Heart left ventricle (tissue), 16 donors: ENCODE measurements around the gene WRAP73. TPM values are rescaled to one million over a fixed set of nuclear protein-coding genes. Genes with fewer than 3 reads are reported as not detected.
A peak's percentile ranks its signal among the peaks of the same experiment; 100 is the strongest.

ENCODE experiments used
- ATAC-seq, 4 donors: fragments of 200-7000 bp; cut with Tn5 transposase; one replicate each; pipeline ENCODE4 v1.9.1; 2020 to 2022; ENCODE audit warnings: moderate library complexity in 4 of 4, mild to moderate bottlenecking in 3 of 4, moderate number of reproducible peaks in 1 of 4
- DNase-seq, 5 donors: peaks; one replicate each; pipeline ENCODE4 v3.0.0-alpha.2; 2020
- H3K27ac ChIP-seq, 12 donors: fragments of 200-600 bp; sonication (generic) in 4 of 12; one replicate each; pipeline versions ENCODE4 v1.5.0 to v1.8.0; 2016 to 2022; ENCODE audit warnings: mild to moderate bottlenecking in 2 of 12
- H3K27me3 ChIP-seq, 9 donors: fragments of 200-600 bp; sonication (generic) in 2 of 9; one replicate each; pipeline versions ENCODE4 v1.5.1 to v1.8.0; 2016 to 2022; ENCODE audit warnings: mild to moderate bottlenecking in 3 of 9
- H3K36me3 ChIP-seq, 9 donors: fragments of 200-600 bp; sonication (generic) in 2 of 9; one replicate each; pipeline versions ENCODE4 v1.5.0 to v1.8.0; 2018 to 2022; ENCODE audit warnings: mild to moderate bottlenecking in 2 of 9
- H3K4me1 ChIP-seq, 12 donors: fragments of 200-600 bp; sonication (generic) in 4 of 12; one replicate each; pipeline versions ENCODE4 v1.5.0 to v1.8.0; 2016 to 2022; ENCODE audit warnings: mild to moderate bottlenecking in 3 of 12
- H3K4me3 ChIP-seq, 12 donors: fragments of 200-600 bp; sonication (generic) in 4 of 12; one replicate each; pipeline versions ENCODE4 v1.5.0 to v1.8.0; 2017 to 2022; ENCODE audit warnings: mild to moderate bottlenecking in 9 of 12, moderate library complexity in 4 of 12
- H3K9me3 ChIP-seq, 12 donors: fragments of 200-600 bp; sonication (generic) in 4 of 12; one replicate each; pipeline versions ENCODE4 v1.5.0 to v1.8.0; 2016 to 2022; ENCODE audit warnings: mild to moderate bottlenecking in 1 of 12
- POLR2A ChIP-seq, 2 donors: fragments of 450-650 bp; IDR thresholded peaks; one replicate each; pipeline ENCODE4 v1.6.1; 2017; ENCODE audit warnings: antibody characterized with exemption in 2 of 2, mild to moderate bottlenecking in 2 of 2, moderate library complexity in 2 of 2
- WGBS, 4 donors: extraction: QIAGEN DNeasy Blood & Tissue Kit in 2 of 4; methylation state at CpG; one replicate each; pipeline versions ENCODE4 v1.1.5 to v1.1.7; 2013 to 2018; 5-methylcytosine and 5-hydroxymethylcytosine counted together
- intact Hi-C, 10 donors: fragments of 100-400 bp; cut with DNase I; formaldehyde crosslinking; loops; one replicate each; pipeline versions ENCODE4 v1.11.1 to v1.14.2; 2022
- polyA plus RNA-seq, 2 donors: library from polyadenylated mRNA; stranded (reverse); fragments of 200-250 nt; gene quantifications; one replicate each; pipeline ENCODE4 v1.2.3, GENCODE V29; 2013
- total RNA-seq, 9 donors: library from RNA; depleted of rRNA in 2 of 9; stranded (reverse); fragments of >200 nt in 2 of 9; fragmentation: NEBNext Ultra II Directional in 3 of 9; extraction: Animal tissue kit (Norgen Biotek cat#: 25700) in 3 of 9; gene quantifications; one replicate each; pipeline versions ENCODE4 v1.1.0 to v1.2.4, GENCODE V29; 2016 to 2023
- TF ChIP-seq, protein P1 (sequence below), 12 donors: fragments of 200-600 bp; sonication (generic) in 4 of 12; IDR thresholded peaks; one replicate each; pipeline versions ENCODE4 v1.5.0 to v1.8.0; 2018 to 2022; ENCODE audit warnings: antibody characterized with exemption in 12 of 12, mild to moderate bottlenecking in 5 of 12
- donor health status: ischemic (EF 13 %, LVEDD 7.1; RV severe dilation, severe dysfunction).
- donor health status: healthy with polysubstance abuse.
- donor health status: DM: no; HTN: yes; CAD: no.
- donor health status: DM: no; HTN: no; CAD: no.
- donor health status: ischemic (EF 25% LVEDD 6.9; RV normal size, moderate dysfunction).
- donor health status: ischemic (EF 25% LVEDD 5.7; RV mildly dilated, moderate dysfunction).
- donor health status: healthy.
- donor health status: DM: yes; HTN: yes; CAD: no.
- donor health status: ischemic (EF 35%, LVEDD 5.7; RV mildly dilated, moderate dysfunction).
- donor health status: nonischemic (EF 11% LVEDD 7.7; RV severe dilation, severe dysfunction).
- donor health status: DM: yes; HTN: yes; CAD: no.
- donor health status: PGD.
- donor health status: ischemic (EF 29% LVEDD 5.4; RV normal size, mild dysfunction).
- donor health status: nonischemic (EF 23%, LVEDD 6.1; RV moderate dilation, normal function).

Gene WRAP73
- total and polyA plus RNA-seq, 11 donors: 8.5 to 21.6 (median 11.3) TPM

DNA sequence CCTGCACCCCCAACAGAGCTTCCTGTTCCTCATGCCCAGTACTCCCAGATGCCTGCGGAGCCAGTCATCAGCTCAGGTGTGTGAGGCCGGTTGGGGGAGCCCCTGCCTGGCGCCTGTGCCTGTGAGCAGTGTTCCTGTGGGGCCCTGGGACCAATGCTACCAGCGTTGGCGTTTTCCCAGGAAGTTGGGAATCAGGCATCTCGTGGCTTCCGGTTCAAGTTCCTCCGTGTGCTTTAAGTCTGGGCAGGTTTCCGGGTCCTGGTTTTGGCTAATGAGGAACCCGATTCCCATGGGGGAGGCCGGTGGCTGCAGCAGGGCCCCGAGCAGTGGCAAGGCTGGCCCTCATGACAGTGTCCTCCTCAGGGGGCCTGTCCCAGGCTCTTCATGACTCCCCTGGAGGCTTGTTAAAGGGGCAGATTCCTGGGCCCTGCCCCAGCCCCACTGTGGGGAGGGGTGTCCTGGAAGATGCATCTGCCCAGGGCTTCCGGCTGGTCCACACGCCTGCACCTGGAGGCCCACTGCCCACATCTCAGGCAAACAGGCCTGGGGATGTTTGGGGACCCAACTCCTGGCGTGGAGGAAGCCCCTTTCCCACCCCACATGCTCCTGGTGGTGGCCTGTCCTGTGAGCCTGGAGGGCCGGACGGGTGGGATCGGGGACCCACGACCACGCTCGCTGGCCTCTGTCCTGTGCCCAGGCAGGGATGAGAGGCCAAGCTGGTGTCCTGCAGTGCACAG is 28.6 kb upstream of the WRAP73 start:
- no peaks in the 10 kb centered on the region for H3K36me3 ChIP-seq
- ATAC-seq (peak in 1 of 4 donors; percentile 18), DNase-seq (peak in 2 of 5 donors; percentile 25 to 42)
- peaks cover 0 to 3% (median 0%) of the 10 kb centered on the region in 9 donors for H3K27me3 ChIP-seq
- WGBS, 4 donors: 64 to 74% (median 69%) methylated on average over 14 to 21 of the region's 21 CpGs
- intact Hi-C loops: no loop called here
- peaks cover 0 to 27% (median 0%) of the 10 kb centered on the region in 12 donors for H3K4me1 ChIP-seq
- no peak overlapping the region for H3K4me3 ChIP-seq
- TF ChIP-seq POLR2A (IDR thresholded peaks at IDR 0.05): no peak
- TF ChIP-seq, protein P1, sequence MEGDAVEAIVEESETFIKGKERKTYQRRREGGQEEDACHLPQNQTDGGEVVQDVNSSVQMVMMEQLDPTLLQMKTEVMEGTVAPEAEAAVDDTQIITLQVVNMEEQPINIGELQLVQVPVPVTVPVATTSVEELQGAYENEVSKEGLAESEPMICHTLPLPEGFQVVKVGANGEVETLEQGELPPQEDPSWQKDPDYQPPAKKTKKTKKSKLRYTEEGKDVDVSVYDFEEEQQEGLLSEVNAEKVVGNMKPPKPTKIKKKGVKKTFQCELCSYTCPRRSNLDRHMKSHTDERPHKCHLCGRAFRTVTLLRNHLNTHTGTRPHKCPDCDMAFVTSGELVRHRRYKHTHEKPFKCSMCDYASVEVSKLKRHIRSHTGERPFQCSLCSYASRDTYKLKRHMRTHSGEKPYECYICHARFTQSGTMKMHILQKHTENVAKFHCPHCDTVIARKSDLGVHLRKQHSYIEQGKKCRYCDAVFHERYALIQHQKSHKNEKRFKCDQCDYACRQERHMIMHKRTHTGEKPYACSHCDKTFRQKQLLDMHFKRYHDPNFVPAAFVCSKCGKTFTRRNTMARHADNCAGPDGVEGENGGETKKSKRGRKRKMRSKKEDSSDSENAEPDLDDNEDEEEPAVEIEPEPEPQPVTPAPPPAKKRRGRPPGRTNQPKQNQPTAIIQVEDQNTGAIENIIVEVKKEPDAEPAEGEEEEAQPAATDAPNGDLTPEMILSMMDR (IDR thresholded peaks at IDR 0.05): no peak
- H3K9me3 ChIP-seq: no peaks in the 10 kb centered on the region
- H3K27ac ChIP-seq: no peak overlapping the region

DNA sequence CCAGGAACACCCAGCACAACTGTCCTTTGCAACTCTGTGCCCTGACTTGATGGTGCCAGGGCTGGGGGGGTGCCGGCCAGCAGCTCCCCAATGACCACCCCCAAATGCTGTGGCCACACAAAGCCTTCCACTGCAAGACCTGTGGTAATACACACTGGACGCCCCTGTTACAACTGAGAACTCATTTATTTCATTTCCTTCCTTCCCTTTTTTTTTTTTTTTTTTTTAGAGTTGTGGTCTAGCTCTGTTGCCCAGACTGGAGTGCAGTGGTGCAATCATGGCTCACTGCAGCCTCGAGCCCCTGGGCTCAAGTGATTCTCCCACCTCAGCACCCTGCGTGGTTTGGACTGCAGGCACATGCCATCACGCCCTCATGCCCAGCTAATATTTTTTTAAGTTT is 27.6 kb upstream of the WRAP73 start:
- Histone ChIP-seq H3K27ac (peak overlapping the region in 1 of 12 donors; percentile 49), H3K27me3 (peaks cover 0 to 3% (median 0%) of the 10 kb centered on the region in 9 donors), H3K9me3 (no peaks in the 10 kb centered on the region), H3K4me1 (peaks cover 0 to 27% (median 0%) of the 10 kb centered on the region in 12 donors), H3K36me3 (no peaks in the 10 kb centered on the region), H3K4me3 (no peak overlapping the region)
- ATAC-seq (no peak), DNase-seq (peak in 2 of 5 donors; percentile 11 to 57)
- intact Hi-C loops: no loop called here
- TF ChIP-seq, protein P1 (IDR thresholded peaks at IDR 0.05): no peak
- no peak for TF ChIP-seq POLR2A (IDR thresholded peaks at IDR 0.05)
- WGBS, 4 donors: 64 to 83% (median 74%) methylated on average over 5 of the region's 5 CpGs

DNA sequence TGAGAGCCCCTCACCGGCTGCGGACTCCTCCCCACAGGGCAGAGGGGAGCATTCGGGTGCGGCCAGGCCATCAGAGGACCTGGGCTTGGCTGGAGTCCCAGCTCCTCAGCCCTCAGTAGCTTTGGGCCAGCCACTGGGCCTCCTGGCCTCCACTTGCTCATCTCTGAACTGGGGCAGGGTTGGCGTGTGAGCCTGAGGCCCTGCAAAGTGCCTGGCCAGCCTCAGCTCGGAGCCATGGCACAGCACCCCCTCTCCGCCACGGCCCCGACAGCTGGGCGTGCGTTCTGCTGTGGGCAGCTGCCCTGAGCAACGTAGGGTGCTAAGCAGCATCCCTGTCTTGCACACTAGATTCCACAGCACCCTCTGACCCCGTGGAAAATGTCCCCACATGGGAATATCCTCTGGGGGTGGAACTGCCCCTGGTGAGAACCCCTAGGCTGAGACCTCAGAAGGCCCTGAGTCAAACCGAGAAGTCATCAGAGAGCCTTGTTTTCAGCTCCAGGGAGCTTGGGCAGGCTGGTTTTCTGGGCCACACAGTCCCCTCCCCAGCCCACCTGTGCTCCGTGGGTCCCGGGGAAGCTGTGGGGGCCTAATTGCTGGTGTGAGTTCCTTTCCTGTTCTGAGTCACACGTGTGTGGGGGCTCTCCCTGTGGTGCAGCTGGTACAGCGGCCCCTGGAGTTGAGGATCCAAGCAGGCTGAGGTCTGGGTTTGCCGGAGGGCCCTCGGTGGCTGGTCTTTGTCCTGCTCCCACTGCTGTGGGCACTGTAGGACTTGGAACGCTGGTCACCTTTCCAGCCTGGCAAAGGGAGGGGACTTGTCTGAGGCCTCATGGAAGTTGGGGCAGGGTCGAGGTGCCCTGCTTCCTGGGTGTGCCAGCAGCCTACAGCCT is 26.9 kb upstream of the WRAP73 start:
- peak overlapping the region in 1 of 12 donors; percentile 49 for H3K27ac ChIP-seq
- ATAC-seq: no peak
- no peaks in the 10 kb centered on the region for H3K36me3 ChIP-seq
- peak in 3 of 5 donors; percentile 17 to 54 (median 18) for DNase-seq
- no peak overlapping the region for H3K4me3 ChIP-seq
- intact Hi-C loops: no loop called here
- no peaks in the 10 kb centered on the region for H3K9me3 ChIP-seq
- WGBS, 4 donors: 73 to 81% (median 77%) methylated on average over 14 to 22 of the region's 22 CpGs
- H3K27me3 ChIP-seq: peaks cover 0 to 4% (median 0%) of the 10 kb centered on the region in 9 donors
- peaks cover 0 to 27% (median 0%) of the 10 kb centered on the region in 12 donors for H3K4me1 ChIP-seq
- no peak for TF ChIP-seq POLR2A (IDR thresholded peaks at IDR 0.05)
- TF ChIP-seq, protein P1 (IDR thresholded peaks at IDR 0.05): no peak

DNA sequence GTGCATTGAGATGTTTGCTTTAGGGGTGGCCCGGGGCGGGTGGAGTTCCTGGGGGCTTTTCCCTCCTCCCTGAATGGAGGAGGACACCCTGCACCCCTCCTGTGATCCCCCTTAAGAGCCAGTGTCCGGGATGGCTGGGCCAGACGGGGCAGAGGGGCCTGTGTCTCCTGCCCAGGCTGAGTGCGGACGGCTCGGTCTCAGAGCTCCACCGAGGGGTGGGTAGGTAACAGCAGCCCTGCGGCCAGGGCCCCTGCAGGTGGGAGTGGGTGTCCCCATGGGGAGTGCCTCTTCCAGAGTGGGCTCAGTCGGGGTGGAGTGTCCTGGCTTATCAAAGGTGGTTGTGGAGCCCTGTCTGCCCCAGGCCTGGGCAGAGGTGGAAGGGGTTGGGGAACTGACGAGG is 25.5 kb upstream of the WRAP73 start:
- WGBS, 4 donors: 79 to 100% (median 83%) methylated on average over 2 to 11 of the region's 11 CpGs
- intact Hi-C loops: no loop called here
- Histone ChIP-seq H3K27ac (no peak overlapping the region), H3K9me3 (no peaks in the 10 kb centered on the region), H3K4me3 (no peak overlapping the region), H3K36me3 (no peaks in the 10 kb centered on the region), H3K4me1 (peaks cover 0 to 27% (median 0%) of the 10 kb centered on the region in 12 donors), H3K27me3 (peaks cover 0 to 18% (median 0%) of the 10 kb centered on the region in 9 donors)
- ATAC-seq (no peak), DNase-seq (peak in 2 of 5 donors; percentile 13 to 49)
- TF ChIP-seq, protein P1 (IDR thresholded peaks at IDR 0.05): no peak
- no peak for TF ChIP-seq POLR2A (IDR thresholded peaks at IDR 0.05)
